Measurements from ENCODE around the gene ABHD16A.

ABHD16A gene

GRCh38 chr6:31723980-31724691, 21.0 kb upstream of the ABHD16A start:
- H3K27me3 ChIP-seq (ENCODE audit: insufficient read depth, insufficient read length): no peaks in the 10 kb centered on the region
- no peak overlapping the region for H3K9ac ChIP-seq (ENCODE audit: insufficient read length, low read depth)

DNA sequence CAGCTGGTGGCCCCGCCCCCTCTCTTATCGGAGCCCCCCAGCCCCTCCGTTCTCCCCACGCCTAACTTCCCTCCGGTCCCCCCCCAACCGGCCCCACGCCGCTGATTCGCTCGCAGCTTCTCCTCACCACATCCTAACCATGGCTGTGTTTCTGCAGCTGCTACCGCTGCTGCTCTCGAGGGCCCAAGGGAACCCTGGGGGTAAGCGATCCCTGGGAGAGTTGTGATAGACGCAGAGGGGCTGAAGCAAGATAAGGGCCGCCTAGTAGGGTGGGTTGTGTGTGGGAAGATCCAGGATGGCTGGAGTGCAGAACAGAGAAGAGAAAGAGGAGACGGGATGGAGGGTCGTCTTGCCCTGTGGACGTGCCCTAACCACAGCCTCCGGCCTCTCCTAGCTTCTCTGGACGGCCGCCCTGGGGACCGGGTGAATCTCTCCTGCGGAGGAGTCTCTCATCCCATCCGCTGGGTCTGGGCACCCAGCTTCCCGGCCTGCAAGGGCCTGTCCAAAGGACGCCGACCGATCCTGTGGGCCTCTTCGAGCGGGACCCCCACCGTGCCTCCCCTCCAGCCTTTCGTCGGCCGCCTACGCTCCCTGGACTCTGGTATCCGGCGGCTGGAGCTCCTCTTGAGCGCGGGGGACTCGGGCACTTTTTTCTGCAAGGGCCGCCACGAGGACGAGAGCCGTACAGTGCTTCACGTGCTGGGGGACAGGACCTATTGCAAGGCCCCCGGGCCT, 20.3 kb upstream of the ABHD16A start, which contains the start of gene MPIG6B:
TSS of gene MPIG6B (plus strand) at position 129 of the 735 bp plus-strand sequence. CDS start at position 140, 11 bp downstream.
- DNase-seq (ENCODE audit: low read depth, low spot score): no peak
- no peaks in the 10 kb centered on the region for H3K4me1 ChIP-seq (ENCODE audit: insufficient read depth, insufficient read length)
- peaks cover 31% of the 10 kb centered on the region for H3K36me3 ChIP-seq (ENCODE audit: insufficient read depth, insufficient read length, low read length)
- no peak within 1 kb of the TSS for H3K9ac ChIP-seq (ENCODE audit: insufficient read length, low read depth)
- no peaks in the 10 kb centered on the region for H3K9me3 ChIP-seq (ENCODE audit: insufficient read depth, low read length)
- no peaks in the 10 kb centered on the region for H3K27me3 ChIP-seq (ENCODE audit: insufficient read depth, insufficient read length)
- TF ChIP-seq ZNF274 (IDR thresholded peaks at IDR 0.05; ENCODE audit: low read depth, low read length) (no peak), SUZ12 (IDR thresholded peaks at IDR 0.05; ENCODE audit: extremely low read depth, insufficient read depth, insufficient read length) (no peak), YY1 (IDR thresholded peaks at IDR 0.05; ENCODE audit: insufficient read depth, insufficient read length) (no peak)
- no peak within 1 kb of the TSS for H3K4me3 ChIP-seq (ENCODE audit: insufficient read length, low read depth)

More at GRCh38 chr6:31723980-31724691, 21.0 kb upstream of the ABHD16A start:
- no peak for TF ChIP-seq YY1 (IDR thresholded peaks at IDR 0.05; ENCODE audit: insufficient read depth, insufficient read length)
- TF ChIP-seq SUZ12 (IDR thresholded peaks at IDR 0.05; ENCODE audit: extremely low read depth, insufficient read depth, insufficient read length): no peak
- TF ChIP-seq ZNF274 (IDR thresholded peaks at IDR 0.05; ENCODE audit: low read depth, low read length): no peak
- Histone ChIP-seq H3K9me3 (ENCODE audit: insufficient read depth, low read length) (no peaks in the 10 kb centered on the region), H3K4me1 (ENCODE audit: insufficient read depth, insufficient read length) (peaks cover 3% of the 10 kb centered on the region), H3K4me3 (ENCODE audit: insufficient read length, low read depth) (no peak overlapping the region), H3K36me3 (ENCODE audit: insufficient read depth, insufficient read length, low read length) (peaks cover 37% of the 10 kb centered on the region)
- no peak for DNase-seq (ENCODE audit: low read depth, low spot score)

DNA sequence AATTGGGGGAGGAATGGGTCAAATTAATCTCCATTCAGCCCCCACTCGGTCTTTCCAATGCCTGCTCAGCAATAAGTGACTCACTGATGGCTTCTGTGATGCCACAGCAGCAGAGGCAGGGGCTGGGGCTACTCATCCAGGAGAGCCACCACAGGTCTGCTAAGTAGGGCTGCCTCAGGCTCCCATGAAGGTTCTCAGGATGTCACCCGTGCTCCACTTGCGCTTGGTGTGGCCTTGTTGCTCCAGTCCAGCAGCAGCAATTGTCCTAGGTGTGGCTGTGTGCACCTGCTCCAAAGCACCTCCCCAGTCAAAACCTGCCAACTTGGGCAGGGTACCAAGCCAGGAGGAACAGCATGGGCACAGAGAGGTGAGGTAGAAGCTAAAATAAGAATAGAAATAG, 19.0 kb upstream of the ABHD16A start:
- H3K4me1 ChIP-seq (ENCODE audit: insufficient read depth, insufficient read length): no peaks in the 10 kb centered on the region
- H3K9ac ChIP-seq (ENCODE audit: insufficient read length, low read depth): no peak overlapping the region
- no peak for DNase-seq (ENCODE audit: low read depth, low spot score)
- H3K9me3 ChIP-seq (ENCODE audit: insufficient read depth, low read length): no peaks in the 10 kb centered on the region
- peaks cover 19% of the 10 kb centered on the region for H3K36me3 ChIP-seq (ENCODE audit: insufficient read depth, insufficient read length, low read length)
- TF ChIP-seq SUZ12 (IDR thresholded peaks at IDR 0.05; ENCODE audit: extremely low read depth, insufficient read depth, insufficient read length): no peak
- TF ChIP-seq ZNF274 (IDR thresholded peaks at IDR 0.05; ENCODE audit: low read depth, low read length): no peak
- no peak for TF ChIP-seq YY1 (IDR thresholded peaks at IDR 0.05; ENCODE audit: insufficient read depth, insufficient read length)
- H3K4me3 ChIP-seq (ENCODE audit: insufficient read length, low read depth): no peak overlapping the region
- no peaks in the 10 kb centered on the region for H3K27me3 ChIP-seq (ENCODE audit: insufficient read depth, insufficient read length)

GRCh38 chr6:31721351-31722020, 18.4 kb upstream of the ABHD16A start, which contains the start of gene LY6G6C:
Gene LY6G6C, minus strand, starts transcription at chr6:31721746. Its CDS starts 67 bp downstream, at chr6:31721679.
- no peak for TF ChIP-seq YY1 (IDR thresholded peaks at IDR 0.05; ENCODE audit: insufficient read depth, insufficient read length)
- TF ChIP-seq ZNF274 (IDR thresholded peaks at IDR 0.05; ENCODE audit: low read depth, low read length): no peak
- no peak for TF ChIP-seq SUZ12 (IDR thresholded peaks at IDR 0.05; ENCODE audit: extremely low read depth, insufficient read depth, insufficient read length)
- DNase-seq (ENCODE audit: low read depth, low spot score): no peak
- no peaks in the 10 kb centered on the region for H3K4me1 ChIP-seq (ENCODE audit: insufficient read depth, insufficient read length)
- no peak within 1 kb of the TSS for H3K9ac ChIP-seq (ENCODE audit: insufficient read length, low read depth)
- no peaks in the 10 kb centered on the region for H3K9me3 ChIP-seq (ENCODE audit: insufficient read depth, low read length)
- H3K4me3 ChIP-seq (ENCODE audit: insufficient read length, low read depth): no peak within 1 kb of the TSS
- no peaks in the 10 kb centered on the region for H3K27me3 ChIP-seq (ENCODE audit: insufficient read depth, insufficient read length)
- peaks cover 12% of the 10 kb centered on the region for H3K36me3 ChIP-seq (ENCODE audit: insufficient read depth, insufficient read length, low read length)

DNA sequence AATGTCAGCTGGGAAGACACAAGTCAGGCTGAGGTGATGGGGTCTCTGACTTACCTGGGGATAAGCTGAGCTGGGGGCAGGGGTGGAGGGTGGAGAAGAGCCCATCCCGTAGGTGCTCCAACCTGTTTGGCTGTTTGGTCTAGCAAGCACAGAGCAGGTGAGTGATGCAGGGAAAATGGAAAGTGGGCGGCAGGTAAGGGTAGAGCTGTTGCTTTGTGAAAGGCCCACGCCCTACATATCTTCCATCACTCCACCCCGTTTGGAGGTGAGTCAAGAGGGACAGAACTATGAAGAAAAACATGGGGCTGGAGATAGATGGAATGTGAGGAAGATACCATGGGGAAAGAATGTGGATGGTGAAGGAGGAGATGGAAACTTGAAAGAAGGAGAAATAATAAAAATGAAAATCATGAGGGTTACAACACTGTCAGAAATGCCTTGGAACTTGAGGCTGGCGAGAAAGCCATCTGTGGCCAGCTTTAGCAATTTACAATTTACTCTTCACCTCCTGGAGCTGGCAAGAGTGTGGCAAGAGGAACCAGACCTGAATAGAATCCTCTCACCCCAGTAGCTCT, 17.2 kb upstream of the ABHD16A start:
- no peak for DNase-seq (ENCODE audit: low read depth, low spot score)
- H3K27me3 ChIP-seq (ENCODE audit: insufficient read depth, insufficient read length): no peaks in the 10 kb centered on the region
- peaks cover 2% of the 10 kb centered on the region for H3K36me3 ChIP-seq (ENCODE audit: insufficient read depth, insufficient read length, low read length)
- H3K9me3 ChIP-seq (ENCODE audit: insufficient read depth, low read length): no peaks in the 10 kb centered on the region
- TF ChIP-seq ZNF274 (IDR thresholded peaks at IDR 0.05; ENCODE audit: low read depth, low read length) (no peak), YY1 (IDR thresholded peaks at IDR 0.05; ENCODE audit: insufficient read depth, insufficient read length) (no peak), SUZ12 (IDR thresholded peaks at IDR 0.05; ENCODE audit: extremely low read depth, insufficient read depth, insufficient read length) (no peak)
- H3K4me1 ChIP-seq (ENCODE audit: insufficient read depth, insufficient read length): no peaks in the 10 kb centered on the region
- H3K4me3 ChIP-seq (ENCODE audit: insufficient read length, low read depth): no peak overlapping the region
- H3K9ac ChIP-seq (ENCODE audit: insufficient read length, low read depth): no peak overlapping the region

GRCh38 chr6:31719001-31719400, 15.9 kb upstream of the ABHD16A start:
- DNase-seq (ENCODE audit: low read depth, low spot score): no peak
- no peak overlapping the region for H3K9ac ChIP-seq (ENCODE audit: insufficient read length, low read depth)
- TF ChIP-seq SUZ12 (IDR thresholded peaks at IDR 0.05; ENCODE audit: extremely low read depth, insufficient read depth, insufficient read length) (no peak), YY1 (IDR thresholded peaks at IDR 0.05; ENCODE audit: insufficient read depth, insufficient read length) (no peak), ZNF274 (IDR thresholded peaks at IDR 0.05; ENCODE audit: low read depth, low read length) (no peak)
- no peak overlapping the region for H3K4me3 ChIP-seq (ENCODE audit: insufficient read length, low read depth)
- H3K27me3 ChIP-seq (ENCODE audit: insufficient read depth, insufficient read length): no peaks in the 10 kb centered on the region
- no peaks in the 10 kb centered on the region for H3K9me3 ChIP-seq (ENCODE audit: insufficient read depth, low read length)
- H3K4me1 ChIP-seq (ENCODE audit: insufficient read depth, insufficient read length): peaks cover 6% of the 10 kb centered on the region
- H3K36me3 ChIP-seq (ENCODE audit: insufficient read depth, insufficient read length, low read length): peaks cover under 1% of the 10 kb centered on the region

Measured in NT2/D1 (cell line).